GM21786 (cell line): ENCODE data around the gene HS3ST4.
"Not testable (repeated sequence)": the region's sequence is repeated elsewhere in the genome, so short reads cannot be mapped to it uniquely, and the experiment has no call there.

Experiments
- ATAC-seq: cut with Tn5 transposase; IDR thresholded peaks from one replicate; pipeline ENCODE4 v1.9.1; 2021; ENCODE audit not compliant: unreplicated experiment

Gene HS3ST4

DNA sequence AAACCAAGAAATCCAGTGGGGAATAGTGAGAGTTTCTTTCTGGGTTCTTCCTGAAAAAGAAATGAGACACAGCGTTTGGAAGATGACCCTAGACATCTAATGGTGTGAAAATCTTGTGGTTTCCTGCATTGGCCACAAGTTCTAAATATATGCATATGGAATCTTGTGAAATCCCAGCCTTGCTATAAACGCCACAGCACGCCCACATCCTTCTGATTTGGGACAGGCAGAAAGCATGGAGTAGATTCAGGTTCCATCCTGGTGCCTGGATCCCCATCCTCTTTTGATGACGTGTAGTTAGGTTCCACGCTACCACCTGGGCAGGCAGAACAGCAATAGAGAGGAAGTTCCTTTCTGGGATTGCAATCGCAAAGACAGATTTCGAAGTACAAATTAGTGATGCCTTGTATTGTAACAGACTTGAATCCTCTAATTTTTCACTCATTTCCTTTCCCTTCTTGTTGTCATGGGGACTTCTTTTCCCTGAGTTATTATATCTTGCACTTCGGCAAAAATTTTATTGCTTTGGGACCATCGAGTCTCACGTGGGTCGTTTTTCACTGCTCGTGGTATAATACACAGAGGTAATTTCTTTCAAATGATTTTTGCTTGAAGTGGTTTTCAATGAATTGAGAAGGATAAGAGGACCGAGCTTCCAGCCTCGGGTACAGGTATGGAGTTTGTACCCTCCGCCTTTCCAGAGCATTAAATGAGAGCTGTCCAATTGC, 37.6 kb downstream of the HS3ST4 start:
- no peak for ATAC-seq

GRCh38 chr16:25730396-25730795, 38.6 kb downstream of the HS3ST4 start:
- ATAC-seq = no peak

- no peak for ATAC-seq
These were observed 42.9 kb downstream of the HS3ST4 start for GRCh38 chr16:25734430-25735385.

- no peak for ATAC-seq
These were observed 43.9 kb downstream of the HS3ST4 start for GRCh38 chr16:25735645-25736044.

- no peak for ATAC-seq
These were observed 55.5 kb downstream of the HS3ST4 start for GRCh38 chr16:25747160-25747758.

DNA sequence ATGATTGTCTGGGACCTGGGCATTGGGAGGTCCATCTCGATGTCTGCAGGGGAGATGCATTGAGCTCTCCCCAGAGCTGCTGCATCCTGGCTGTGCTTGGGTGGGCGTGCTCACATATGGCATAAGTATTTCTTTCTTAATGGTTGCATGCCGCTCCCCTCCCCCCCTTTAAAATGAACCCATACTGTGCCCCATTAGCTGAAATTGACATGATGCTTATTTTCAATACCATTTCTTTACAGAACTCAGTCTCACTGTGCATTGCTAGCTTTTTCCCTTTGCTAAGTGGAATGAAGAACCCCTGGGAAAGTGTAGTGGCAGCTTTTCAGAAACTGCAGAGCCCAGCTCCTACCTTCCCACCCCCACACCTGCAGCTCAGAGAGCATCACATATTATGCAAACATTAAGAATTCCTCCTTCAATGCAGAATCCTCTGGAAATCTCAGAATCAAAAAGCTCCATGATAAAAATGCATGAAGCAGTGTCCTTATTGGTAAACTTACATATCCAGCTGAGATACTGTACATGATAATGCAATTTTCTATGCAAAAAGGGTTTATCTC, 56.4 kb downstream of the HS3ST4 start:
- no peak for ATAC-seq

DNA sequence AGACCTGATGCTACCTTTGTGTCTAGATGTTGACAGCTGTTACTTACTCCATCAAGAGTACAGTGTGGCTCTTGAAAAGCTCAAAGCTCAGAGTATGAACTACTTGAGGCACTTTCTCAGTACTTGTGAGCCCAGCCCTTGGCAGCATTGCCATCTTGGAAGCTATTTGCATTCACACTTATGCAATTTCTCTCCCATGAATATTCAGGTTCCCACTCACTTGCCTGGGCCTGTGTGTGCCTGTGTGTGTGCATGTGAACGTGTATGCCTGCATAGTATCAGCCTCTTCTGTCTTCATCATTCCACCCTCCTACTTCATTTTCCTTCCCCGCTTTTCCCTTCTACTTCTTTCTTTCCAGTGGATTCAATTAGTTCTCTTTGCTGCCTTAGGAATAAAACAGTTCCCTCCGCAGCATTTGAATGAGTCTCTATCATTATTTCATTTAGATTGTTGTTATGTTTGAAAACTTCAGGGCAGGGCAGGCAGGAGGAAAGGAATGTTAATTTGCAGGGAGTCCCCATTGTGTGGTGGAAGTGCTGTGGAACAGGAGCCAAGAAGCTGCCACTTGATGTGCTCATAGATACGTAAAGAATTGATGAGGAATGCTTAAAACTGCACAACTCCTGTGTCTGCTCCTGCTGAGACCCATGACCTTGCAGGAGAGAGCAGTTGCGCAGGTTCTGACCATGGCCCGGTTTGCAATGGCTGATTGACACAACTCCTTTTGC, 58.9 kb downstream of the HS3ST4 start:
- no peak for ATAC-seq

DNA sequence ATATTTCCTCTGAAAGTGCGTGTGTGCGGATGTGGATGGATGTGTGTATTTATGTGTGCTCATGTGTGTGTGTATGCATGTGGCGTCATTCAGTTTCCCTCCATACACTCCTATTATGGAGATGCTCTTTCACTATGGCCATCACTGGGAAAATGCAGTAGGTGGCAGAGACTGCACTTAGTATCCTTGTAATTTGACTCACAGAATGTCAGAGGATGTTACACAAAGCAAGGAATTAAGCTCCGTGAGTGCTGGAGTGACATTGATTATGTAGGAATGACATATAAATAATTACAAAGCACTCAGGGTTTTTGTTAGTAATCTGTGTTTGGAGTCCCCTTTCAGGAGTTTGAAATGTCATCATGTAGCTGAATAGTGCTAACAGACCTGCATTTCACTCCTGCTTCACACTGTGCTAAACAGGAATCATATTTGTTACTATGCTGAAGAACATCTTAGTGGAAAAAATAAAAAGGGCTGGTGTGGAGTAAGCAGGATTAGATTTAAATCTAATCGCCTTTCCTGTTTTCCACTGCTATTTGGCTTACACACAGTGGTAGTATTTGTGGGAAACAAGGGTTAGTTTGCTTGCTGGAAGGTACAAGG, 59.6 kb downstream of the HS3ST4 start:
- ATAC-seq = no peak

- ATAC-seq = no peak
These were observed 72.7 kb downstream of the HS3ST4 start for GRCh38 chr16:25764466-25764865.

GRCh38 chr16:25771216-25771615, 79.5 kb downstream of the HS3ST4 start:
- no peak for ATAC-seq

- no peak for ATAC-seq
These were observed 80.2 kb downstream of the HS3ST4 start for GRCh38 chr16:25771812-25772568.

- not testable (repeated sequence) for ATAC-seq
These were observed 84.5 kb downstream of the HS3ST4 start for GRCh38 chr16:25776214-25776613.

DNA sequence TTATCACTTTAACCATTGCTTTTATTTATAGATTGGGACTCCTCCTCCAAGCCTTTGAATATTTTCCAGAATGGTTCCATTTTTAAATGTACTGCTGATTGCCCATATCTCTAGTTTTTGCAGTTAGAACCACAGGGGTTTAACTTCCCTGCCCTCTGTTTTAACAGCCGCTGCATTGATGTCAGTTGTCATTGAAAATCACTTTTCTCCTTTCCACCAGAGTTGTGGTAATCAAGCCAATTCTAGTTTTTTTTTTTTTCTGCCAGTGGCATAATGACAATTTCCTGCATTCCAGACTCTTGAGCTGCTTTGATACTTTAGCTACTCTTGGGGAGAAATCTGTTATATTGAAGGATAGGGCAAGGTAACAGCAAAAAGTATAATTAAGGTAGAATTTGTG, 91.5 kb downstream of the HS3ST4 start:
- ATAC-seq = no peak

DNA sequence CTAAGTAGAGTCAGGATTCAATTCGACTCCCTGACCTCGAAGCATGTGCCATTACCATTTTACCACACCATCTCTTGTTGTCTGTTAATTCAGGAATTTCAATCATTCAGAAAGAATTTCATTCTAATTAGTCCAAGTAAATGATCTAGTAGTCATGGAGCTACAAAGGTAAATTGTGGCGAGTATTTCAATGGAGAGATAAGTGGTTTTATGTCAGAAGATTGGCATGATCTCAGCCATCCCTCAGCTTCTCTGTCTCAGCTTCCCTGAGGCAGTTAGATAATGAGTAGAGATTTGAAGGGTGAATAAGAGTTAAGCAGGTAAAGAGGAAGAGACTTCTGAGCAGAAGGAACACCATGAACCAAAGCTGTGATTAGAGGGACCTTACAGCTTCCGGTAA, 93.6 kb downstream of the HS3ST4 start:
- no peak for ATAC-seq

GRCh38 chr16:25786748-25787147, 95.0 kb downstream of the HS3ST4 start:
- ATAC-seq = no peak

DNA sequence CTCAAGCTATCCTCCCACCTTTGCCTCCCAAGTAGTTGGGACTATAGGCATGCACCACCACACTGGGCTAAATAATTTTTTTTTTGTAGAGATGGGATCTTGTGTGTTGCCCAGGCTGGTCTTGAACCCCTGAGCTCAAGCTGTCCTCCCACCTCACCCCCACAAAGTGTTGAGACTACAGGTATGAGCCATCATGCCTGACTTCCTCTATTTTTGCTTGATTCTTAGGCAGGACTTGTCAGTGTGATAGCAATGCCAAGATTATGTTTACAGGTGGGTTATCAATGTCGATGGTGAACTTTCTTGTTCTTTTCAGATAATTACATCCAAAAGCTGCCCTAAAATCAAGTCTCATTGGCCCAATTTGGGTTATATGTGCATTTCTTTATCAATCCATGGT, 96.9 kb downstream of the HS3ST4 start:
- ATAC-seq = no peak

GRCh38 chr16:25796239-25796638, 104.5 kb downstream of the HS3ST4 start:
- ATAC-seq = no peak

GRCh38 chr16:25798065-25798464, 106.3 kb downstream of the HS3ST4 start:
- no peak for ATAC-seq

DNA sequence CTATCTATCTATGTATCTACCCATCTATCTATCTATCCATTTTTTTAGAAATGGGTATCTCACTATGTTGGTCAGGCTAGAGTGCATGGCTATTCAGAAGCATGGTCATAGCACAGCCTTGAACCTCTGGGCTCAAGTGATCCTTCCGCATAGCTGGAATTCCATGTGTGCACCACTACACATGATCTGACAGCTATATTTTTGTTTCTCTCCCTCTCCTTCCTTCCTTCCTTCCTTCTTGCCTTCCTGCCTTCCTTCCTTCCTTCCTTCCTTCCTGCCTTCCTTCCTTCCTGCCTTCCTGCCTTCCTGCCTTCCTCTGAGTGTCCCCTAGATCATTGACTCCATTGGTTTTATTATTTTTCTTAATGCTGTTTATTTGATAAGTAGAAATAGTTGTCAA, 108.1 kb downstream of the HS3ST4 start:
- ATAC-seq = no peak

GRCh38 chr16:25812215-25812614, 120.5 kb downstream of the HS3ST4 start:
- no peak for ATAC-seq
